Activated T-cell treated with anti-CD3 and anti-CD28 coated beads, Interleukin-2, amount 50 U/mL, for 4 hours (primary cell): ENCODE results near the gene IDUA. TPM values are rescaled to one million over a fixed set of nuclear protein-coding genes. Genes with fewer than 3 reads are reported as not detected.
A peak's percentile ranks its signal among the peaks of the same experiment; 100 is the strongest.

Experiments used
- ATAC-seq, 2 donors: fragments of 200-7000 bp; cut with Tn5 transposase; one replicate each; pipeline ENCODE4 v1.10.0; 2021
- DNase-seq: peaks from one replicate; pipeline ENCODE4 v3.0.0-alpha.2; 2020
- H3K27me3 Mint-ChIP-seq: one replicate; pipeline ENCODE4 v1.8.0; 2021; ENCODE audit warnings: low read depth, mixed read lengths
- H3K36me3 Mint-ChIP-seq: one replicate; pipeline ENCODE4 v1.8.0; 2022; ENCODE audit warnings: mixed read lengths; ENCODE audit not compliant: insufficient read depth
- H3K4me1 Mint-ChIP-seq: one replicate; pipeline ENCODE4 v1.8.0; 2021; ENCODE audit warnings: low read depth, mixed read lengths
- H3K4me3 Mint-ChIP-seq: one replicate; pipeline ENCODE4 v1.8.0; 2021; ENCODE audit warnings: mild to moderate bottlenecking, moderate library complexity, mixed read lengths
- H3K9me3 Mint-ChIP-seq: one replicate; pipeline ENCODE4 v1.8.0; 2021; ENCODE audit warnings: mixed read lengths
- total RNA-seq, 3 donors: library from RNA; stranded (reverse); gene quantifications; one replicate each; pipeline ENCODE4 v1.2.1, GENCODE V29; 2021

The IDUA gene
- total RNA-seq, 3 donors from 2014 or later: 13.5 to 18.3 (median 14.4) TPM

DNA sequence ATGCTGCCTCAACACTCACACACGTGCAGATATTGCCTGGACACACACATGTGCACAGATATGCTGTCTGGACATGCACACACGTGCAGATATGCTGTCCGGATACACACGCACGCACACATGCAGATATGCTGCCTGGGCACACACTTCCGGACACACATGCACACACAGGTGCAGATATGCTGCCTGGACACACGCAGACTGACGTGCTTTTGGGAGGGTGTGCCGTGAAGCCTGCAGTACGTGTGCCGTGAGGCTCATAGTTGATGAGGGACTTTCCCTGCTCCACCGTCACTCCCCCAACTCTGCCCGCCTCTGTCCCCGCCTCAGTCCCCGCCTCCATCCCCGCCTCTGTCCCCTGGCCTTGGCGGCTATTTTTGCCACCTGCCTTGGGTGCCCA is 39.3 kb downstream of the IDUA start:
- DNase-seq (no peak), ATAC-seq (peak; percentile 77)
- H3K4me1 Mint-ChIP-seq: peaks cover 5% of the 10 kb centered on the region
- H3K9me3 Mint-ChIP-seq: no peaks in the 10 kb centered on the region
- H3K4me3 Mint-ChIP-seq: no peak overlapping the region
- H3K36me3 Mint-ChIP-seq: peaks cover 2% of the 10 kb centered on the region
- no peaks in the 10 kb centered on the region for H3K27me3 Mint-ChIP-seq

DNA sequence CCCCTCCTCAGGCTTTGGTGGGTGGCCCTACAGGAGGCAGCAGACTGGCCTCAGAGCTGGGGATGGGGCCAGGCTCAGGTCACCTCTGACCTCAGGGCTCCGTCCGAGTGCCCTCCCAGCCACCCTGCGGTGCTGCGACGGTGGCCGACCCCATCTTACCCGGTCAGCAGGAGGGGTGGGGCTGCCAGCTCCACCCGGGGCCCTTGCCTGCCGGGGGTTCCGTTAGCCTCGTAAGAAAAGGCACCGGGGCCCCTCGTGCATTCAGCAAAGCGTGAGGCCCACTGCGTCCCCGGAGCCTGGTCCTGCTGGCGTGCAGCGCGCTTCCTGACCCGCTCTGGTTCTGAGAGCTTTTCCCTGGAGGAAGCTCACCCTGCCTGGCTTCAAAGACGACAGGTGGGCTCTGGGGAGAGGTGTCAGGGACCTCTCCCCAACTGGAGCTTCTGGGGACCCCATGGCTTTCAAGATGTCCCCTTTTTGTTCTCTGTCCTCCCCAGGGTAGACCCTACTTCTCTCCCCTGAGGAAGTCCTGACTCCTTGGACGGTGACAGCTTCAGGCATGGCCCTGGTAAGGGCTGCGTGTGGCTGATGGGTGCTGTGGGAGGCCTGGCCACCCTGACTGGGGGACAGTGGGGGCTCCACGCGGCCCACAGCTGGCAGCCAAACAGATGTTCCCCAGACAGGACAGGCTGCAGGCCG is 40.5 kb downstream of the IDUA start:
- H3K9me3 Mint-ChIP-seq: no peaks in the 10 kb centered on the region

DNA sequence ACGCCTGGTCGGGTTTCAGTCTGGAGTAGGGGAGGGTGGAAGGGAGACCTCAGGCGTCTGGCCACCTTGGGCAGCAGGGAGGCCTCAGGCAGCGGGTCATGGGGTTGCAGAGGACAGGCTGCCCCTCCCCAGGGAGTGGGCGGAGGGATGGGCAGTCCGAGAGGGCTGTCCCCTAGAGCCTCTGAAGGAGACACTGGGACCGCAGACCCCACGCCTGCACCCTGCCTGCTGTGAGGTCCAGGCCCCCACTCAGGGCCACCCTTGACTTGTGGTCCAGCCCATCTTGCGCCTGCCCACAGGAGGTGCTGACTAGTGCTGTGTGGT is 41.0 kb downstream of the IDUA start:
- ATAC-seq (no peak), DNase-seq (no peak)
- H3K9me3 Mint-ChIP-seq: no peaks in the 10 kb centered on the region
- peaks cover 5% of the 10 kb centered on the region for H3K4me1 Mint-ChIP-seq
- peaks cover 2% of the 10 kb centered on the region for H3K36me3 Mint-ChIP-seq
- no peak overlapping the region for H3K4me3 Mint-ChIP-seq
- H3K27me3 Mint-ChIP-seq: no peaks in the 10 kb centered on the region

More for the DNA sequence above, 40.5 kb downstream of the IDUA start:
- peaks cover 2% of the 10 kb centered on the region for H3K36me3 Mint-ChIP-seq
- peaks cover 5% of the 10 kb centered on the region for H3K4me1 Mint-ChIP-seq
- DNase-seq (no peak), ATAC-seq (no peak)
- no peak overlapping the region for H3K4me3 Mint-ChIP-seq
- H3K27me3 Mint-ChIP-seq: no peaks in the 10 kb centered on the region

DNA sequence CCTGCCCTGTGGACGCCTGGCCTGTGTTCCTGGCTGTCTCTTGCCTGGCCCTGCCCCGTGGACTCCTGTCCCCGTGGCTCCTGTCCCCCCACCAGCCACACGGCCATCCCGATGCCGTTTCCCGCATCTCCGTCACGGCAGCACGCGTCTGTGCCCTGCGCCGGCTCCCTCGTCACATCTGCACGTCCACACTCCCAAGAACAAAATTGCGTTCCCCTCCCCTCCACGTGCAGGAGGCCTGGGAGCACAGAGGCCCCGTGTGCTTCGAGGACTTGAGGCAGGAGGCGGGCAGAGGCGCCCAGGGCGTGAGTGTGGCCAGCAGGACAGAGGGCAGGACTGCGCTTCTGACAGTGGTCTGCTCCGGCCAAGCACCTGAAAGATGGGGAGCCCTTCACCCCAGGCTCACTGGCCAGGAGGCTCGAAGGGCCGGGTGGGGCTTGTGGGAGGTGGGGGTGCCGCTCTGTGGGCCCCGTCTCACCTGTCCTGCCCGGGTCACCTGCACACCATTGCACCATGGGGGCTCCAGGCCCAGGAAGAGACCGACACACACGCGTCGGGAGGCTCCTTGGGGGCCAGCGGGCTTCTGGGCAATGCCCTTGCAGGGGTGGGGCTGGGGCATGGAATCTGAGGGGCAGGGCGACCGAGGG is 41.9 kb downstream of the IDUA start:
- H3K9me3 Mint-ChIP-seq: no peaks in the 10 kb centered on the region
- peaks cover 5% of the 10 kb centered on the region for H3K4me1 Mint-ChIP-seq
- H3K27me3 Mint-ChIP-seq: no peaks in the 10 kb centered on the region
- H3K36me3 Mint-ChIP-seq: peaks cover 2% of the 10 kb centered on the region
- ATAC-seq (no peak), DNase-seq (no peak)
- H3K4me3 Mint-ChIP-seq: no peak overlapping the region

DNA sequence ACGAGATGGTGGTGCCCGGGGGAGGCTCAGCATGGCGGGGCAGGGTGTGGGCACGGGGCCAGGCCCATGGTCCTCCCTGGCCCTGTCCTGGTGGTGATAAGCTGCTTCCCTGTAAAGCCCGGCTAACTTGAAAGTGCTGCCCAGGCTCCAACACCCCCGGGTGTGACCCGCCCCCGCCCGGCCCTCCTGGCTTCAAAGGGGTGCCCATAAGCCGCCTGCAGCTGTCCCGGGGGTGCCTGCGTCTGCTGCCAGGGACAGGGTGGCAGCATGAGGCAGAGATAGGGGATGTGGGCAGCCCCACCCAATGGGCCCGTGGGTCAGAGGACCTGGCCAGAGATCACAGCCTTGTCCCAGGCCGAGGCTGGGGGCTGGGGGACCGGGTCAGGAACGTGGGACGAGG is 42.7 kb downstream of the IDUA start:
- H3K36me3 Mint-ChIP-seq: peaks cover 2% of the 10 kb centered on the region
- H3K4me3 Mint-ChIP-seq: no peak overlapping the region
- H3K27me3 Mint-ChIP-seq: no peaks in the 10 kb centered on the region
- no peak for DNase-seq
- ATAC-seq: no peak
- H3K9me3 Mint-ChIP-seq: no peaks in the 10 kb centered on the region
- peaks cover 5% of the 10 kb centered on the region for H3K4me1 Mint-ChIP-seq

DNA sequence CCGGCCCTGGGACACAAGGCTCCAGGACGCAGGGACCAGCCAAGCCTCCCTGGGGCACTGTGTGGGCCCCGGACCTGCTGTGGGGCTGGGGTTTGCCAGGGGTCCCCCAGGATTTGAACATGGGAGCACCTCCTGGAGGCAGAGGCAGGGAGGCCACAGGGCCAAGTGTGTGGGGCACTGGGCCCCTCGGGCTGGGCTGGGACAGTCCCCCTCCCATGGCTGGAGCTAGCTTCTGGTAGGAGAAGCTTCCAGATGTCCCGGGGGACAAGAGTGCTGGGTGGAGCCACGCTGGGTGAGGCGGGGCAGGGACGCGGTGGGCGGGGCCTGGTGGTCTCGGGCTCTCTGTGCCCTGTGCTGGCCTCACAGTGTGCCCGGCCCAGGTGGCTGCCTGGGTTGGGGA is 43.2 kb downstream of the IDUA start:
- DNase-seq (no peak), ATAC-seq (no peak)
- Mint-ChIP-seq H3K27me3 (no peaks in the 10 kb centered on the region), H3K9me3 (no peaks in the 10 kb centered on the region), H3K36me3 (peaks cover 2% of the 10 kb centered on the region), H3K4me3 (no peak overlapping the region), H3K4me1 (peaks cover 5% of the 10 kb centered on the region)

DNA sequence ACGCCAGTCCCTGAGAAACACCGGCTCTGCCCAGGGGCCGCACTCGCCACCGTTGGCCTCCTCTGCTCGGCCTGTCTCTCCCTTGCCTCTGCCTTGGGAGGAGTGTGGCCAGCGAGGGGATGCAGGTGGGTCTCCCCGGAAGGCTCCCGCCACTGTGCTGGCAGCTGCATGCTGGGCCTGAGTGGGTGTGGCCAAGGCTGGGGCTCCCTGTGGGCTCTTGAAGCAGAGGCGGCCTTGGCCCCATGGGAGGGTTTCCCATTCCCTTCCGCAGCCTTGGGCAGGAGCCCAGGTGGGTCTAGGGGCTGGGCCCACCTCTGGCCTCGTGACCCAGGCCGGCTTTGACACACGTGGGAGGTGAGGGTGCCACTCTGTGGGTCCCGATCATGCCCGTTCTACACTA is 43.7 kb downstream of the IDUA start:
- H3K4me1 Mint-ChIP-seq: peaks cover 5% of the 10 kb centered on the region
- ATAC-seq: no peak

DNA sequence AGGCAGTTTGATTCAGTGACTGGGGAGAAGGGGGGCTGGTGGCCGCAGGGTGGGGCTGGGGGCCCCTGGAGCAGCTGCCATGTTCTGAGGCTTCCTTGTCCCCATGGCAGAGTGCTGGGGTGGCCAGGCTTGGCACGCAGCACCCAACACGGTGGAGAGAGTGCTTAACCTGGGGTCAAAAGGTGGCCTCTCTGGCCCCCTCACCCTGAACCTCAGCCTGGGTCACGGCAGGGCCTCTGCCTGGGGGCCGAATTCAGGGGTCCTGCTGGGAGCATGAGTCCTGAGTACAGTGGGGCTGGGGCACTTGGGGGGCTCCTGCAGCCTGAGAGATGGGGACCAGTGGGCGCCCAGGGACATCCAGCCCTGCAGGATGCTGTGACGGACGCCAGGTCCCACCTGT is 44.5 kb downstream of the IDUA start:
- Mint-ChIP-seq H3K36me3 (no peaks in the 10 kb centered on the region), H3K4me3 (no peak overlapping the region), H3K4me1 (no peaks in the 10 kb centered on the region), H3K27me3 (no peaks in the 10 kb centered on the region), H3K9me3 (no peaks in the 10 kb centered on the region)
- ATAC-seq (no peak), DNase-seq (no peak)

More for the DNA sequence above, 43.7 kb downstream of the IDUA start:
- no peaks in the 10 kb centered on the region for H3K9me3 Mint-ChIP-seq
- H3K4me3 Mint-ChIP-seq: no peak overlapping the region
- H3K27me3 Mint-ChIP-seq: no peaks in the 10 kb centered on the region
- H3K36me3 Mint-ChIP-seq: no peaks in the 10 kb centered on the region
- no peak for DNase-seq

DNA sequence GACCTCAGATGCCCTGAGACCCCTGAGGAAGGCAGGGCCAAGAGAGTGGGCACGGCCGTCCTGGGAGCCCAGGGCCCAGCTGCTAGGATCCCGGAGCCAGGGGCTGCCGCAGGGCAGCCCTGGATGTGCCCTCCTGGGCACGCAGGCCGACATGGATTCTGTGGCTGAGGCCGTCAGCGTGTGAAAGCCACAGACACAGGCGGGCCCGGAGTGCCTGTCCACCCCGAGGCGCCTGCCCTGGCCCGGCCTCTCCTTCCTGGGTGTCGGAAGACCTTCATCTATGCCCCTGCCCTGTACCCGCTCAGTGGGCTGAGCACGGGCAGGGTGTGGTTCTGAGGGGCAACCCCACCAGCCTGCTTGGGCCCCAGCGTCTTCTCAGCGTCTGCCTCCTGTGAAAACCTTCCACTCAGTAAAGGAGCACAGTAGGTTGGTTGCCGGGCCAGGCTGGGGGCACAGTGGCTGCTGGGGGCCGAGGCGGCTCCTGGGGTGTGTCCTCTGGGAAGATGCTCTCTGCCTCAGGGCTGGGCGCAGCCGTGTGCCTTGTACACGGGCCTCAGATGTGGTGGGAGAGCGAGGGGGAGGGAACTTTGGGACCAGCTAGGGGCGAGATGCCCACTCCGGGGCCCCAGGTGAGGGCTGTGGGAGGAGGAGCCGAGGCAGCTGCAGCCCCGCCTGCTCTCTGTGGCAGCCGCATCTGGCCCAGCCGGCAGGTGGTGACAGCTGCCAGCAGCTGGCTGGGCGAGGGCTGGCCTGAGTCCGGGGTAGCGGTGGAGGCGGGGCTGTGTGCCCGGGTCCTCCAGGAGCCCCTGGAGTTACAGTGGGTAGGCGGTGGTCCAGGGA is 45.3 kb downstream of the IDUA start:
- no peak for DNase-seq
- ATAC-seq: no peak
- Mint-ChIP-seq H3K4me3 (no peak overlapping the region), H3K27me3 (no peaks in the 10 kb centered on the region), H3K36me3 (no peaks in the 10 kb centered on the region), H3K4me1 (no peaks in the 10 kb centered on the region), H3K9me3 (no peaks in the 10 kb centered on the region)

DNA sequence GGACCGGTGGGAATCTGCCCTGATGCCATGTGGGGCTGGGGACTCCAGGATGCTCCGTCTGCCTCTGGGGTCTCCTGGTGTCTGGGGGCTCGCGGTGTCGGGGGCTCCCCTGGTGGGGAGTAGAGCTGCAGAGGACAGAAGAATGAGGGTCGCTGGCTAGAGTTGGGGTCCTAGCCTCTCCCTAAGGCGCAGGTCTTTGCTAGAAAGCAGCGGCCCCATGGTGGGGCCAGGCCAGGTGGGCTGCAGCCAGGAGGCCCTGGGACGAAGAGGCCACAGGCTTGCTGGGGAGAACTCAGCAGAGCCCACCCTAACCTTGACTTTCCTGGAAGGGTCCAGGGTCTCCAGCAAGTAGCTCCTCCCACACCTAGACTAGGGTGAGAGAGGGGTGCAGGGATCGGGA is 46.0 kb downstream of the IDUA start:
- no peaks in the 10 kb centered on the region for H3K4me1 Mint-ChIP-seq
- no peak for DNase-seq
- no peaks in the 10 kb centered on the region for H3K27me3 Mint-ChIP-seq
- H3K4me3 Mint-ChIP-seq: no peak overlapping the region
- no peaks in the 10 kb centered on the region for H3K36me3 Mint-ChIP-seq
- H3K9me3 Mint-ChIP-seq: no peaks in the 10 kb centered on the region
- ATAC-seq: no peak

DNA sequence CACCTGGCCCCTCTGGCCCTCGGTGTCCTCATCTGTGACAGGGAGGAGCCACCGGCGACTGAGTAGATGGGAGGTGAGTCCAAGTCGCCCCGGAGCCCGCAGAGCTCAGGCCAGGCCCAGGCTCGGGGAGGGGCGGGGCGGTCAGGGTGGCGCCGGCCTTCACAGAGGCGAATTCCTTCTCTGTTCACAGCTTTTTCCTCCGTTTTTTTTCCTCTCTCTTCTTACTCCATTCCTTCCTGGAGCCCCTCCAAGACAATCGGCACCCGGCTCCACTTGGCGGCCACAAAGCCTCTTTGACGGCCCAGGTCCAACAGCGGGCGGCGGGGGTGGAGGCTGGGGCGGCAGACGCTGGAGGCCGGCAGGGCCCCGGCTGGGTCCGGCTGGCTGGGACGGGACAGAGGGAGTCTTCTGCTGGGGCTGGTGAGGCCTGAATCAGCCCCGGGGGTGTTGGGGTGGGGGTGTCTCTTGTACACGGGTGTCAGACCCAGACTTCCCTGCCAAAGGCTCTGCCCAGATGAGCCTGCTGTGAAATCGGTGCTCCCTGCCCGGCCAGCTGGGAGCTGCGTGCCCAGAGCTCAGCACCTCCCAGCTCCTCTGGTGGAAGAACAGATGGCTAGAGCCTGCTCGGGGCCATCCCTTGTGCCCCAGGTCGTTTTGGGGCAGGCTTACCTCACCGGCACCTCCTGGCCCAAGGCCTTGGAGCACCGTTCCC is 47.2 kb downstream of the IDUA start:
- Mint-ChIP-seq H3K36me3 (no peaks in the 10 kb centered on the region), H3K4me3 (no peak overlapping the region), H3K9me3 (no peaks in the 10 kb centered on the region), H3K4me1 (no peaks in the 10 kb centered on the region), H3K27me3 (no peaks in the 10 kb centered on the region)
- ATAC-seq: no peak
- no peak for DNase-seq

DNA sequence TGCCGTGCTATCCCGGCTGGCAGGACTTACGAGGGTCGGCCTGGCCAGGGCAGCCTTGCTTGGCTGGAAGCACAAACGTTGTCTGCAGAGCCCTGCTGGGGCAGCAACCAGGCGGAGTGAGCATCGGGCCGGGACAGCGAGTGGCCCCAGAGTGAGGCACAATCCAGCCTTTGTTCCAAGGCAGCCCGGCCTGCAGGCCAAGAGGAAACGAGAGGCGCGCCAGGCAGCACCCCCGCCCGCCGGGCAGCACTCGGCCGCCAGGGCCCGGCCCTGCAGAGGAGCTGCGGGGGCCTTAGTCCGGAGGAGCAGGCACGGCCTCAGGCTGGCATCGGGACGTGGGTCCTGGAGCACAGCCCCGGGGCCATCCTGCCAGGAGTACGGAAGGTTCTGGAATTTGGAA is 48.7 kb downstream of the IDUA start:
- Mint-ChIP-seq H3K4me3 (no peak overlapping the region), H3K4me1 (no peaks in the 10 kb centered on the region), H3K36me3 (no peaks in the 10 kb centered on the region), H3K9me3 (no peaks in the 10 kb centered on the region), H3K27me3 (peaks cover 1% of the 10 kb centered on the region)
- DNase-seq (no peak), ATAC-seq (no peak)

DNA sequence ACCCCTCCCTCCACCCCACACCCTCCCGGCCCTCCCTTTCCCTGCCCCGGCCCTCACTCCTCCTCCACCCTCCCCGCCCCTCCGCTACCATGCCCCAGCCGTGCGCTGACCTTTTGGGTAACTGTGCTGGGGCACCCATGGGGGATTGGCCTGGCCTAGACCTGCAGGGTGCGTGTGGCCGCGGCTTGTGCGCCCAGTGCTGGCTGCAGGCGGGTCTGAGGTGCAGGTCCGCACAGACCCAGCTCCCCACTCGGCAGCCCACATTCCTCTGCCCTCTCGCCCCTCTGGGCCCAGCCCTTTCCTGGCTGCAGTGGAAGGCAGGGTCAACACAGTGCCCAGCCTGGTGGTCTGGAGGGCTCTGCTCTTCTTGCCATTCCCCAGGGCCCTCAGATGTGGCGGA is 49.3 kb downstream of the IDUA start:
- no peaks in the 10 kb centered on the region for H3K4me1 Mint-ChIP-seq
- no peaks in the 10 kb centered on the region for H3K36me3 Mint-ChIP-seq
- H3K9me3 Mint-ChIP-seq: no peaks in the 10 kb centered on the region
- no peak overlapping the region for H3K4me3 Mint-ChIP-seq
- ATAC-seq: no peak
- no peak for DNase-seq
- H3K27me3 Mint-ChIP-seq: peaks cover 1% of the 10 kb centered on the region

DNA sequence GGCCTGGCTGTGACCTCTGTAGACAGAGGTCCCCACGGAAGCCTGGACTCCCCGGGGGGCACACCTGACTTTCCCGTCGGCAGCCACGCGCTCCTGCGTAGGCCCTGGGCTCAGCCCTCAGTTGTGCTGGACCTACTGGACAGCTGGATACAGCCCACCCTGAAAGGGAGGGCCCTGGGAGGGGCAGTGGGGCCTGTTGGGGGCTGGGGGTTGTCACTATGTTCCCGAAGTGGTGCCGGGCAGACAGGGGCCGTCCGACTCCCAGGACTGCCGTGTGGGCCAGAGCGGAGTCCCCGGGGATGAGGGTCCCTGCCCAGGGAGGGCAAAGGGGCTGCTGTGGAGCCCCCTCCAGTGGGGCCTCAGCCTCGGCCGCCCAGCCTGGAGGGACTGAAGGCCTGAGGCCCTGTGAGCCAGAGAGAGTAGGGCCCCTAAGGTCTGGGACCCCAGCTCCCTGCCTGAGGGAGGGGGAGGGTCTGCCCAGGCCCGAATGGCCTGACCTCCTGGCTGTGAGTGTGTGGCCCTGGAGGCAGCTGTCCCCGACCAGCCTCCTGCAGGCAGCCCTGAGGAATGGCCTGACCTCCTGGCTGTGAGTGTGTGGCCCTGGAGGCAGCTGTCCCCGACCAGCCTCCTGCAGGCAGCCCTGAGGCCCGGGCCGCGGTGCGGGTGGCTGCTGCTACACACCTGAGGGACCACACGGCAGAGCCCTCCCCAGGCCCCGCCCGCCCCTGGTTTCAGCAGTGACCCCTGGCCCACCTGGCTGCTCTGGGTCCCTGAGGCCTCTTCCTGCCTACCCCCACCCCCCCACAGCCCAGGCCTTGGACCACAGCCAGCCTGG is 50.3 kb downstream of the IDUA start:
- Mint-ChIP-seq H3K4me3 (no peak overlapping the region), H3K27me3 (peaks cover 1% of the 10 kb centered on the region), H3K4me1 (peaks cover 3% of the 10 kb centered on the region), H3K9me3 (no peaks in the 10 kb centered on the region), H3K36me3 (no peaks in the 10 kb centered on the region)
- ATAC-seq: no peak
- no peak for DNase-seq
